Midbrain (tissue), 1 donor: ENCODE measurements around the gene PPP1R16B.

Experiments used
- DNase-seq: peaks from one replicate; lab custom pipeline; 2025; lab: John Stamatoyannopoulos, UW

The PPP1R16B gene

GRCh38 chr20:38896009-38896594, 90.6 kb downstream of the PPP1R16B start:
- no peak for DNase-seq

DNA sequence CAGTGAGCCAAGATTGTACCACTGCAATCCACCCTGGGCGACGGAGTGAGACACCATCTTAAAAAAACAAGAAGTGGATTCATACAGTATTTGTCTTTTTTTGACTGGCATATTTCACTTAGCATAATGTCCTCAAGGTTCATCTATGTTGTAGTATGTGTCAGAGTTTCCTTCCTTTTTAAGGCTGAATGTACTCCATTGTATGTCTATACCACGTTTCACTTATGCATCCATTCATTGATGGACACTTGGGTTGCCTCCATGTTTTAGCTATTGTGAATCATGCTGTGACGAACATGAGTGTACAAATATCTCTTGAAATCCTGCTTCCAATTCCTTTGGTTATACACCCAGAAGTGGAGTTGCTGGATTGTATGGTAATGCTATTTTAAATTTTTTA, 91.8 kb downstream of the PPP1R16B start:
- no peak for DNase-seq

- DNase-seq, result no peak
Measured at GRCh38 chr20:38900606-38901005, 95.1 kb downstream of the PPP1R16B start.

GRCh38 chr20:38902601-38903000, 97.1 kb downstream of the PPP1R16B start:
- DNase-seq, result no peak

DNA sequence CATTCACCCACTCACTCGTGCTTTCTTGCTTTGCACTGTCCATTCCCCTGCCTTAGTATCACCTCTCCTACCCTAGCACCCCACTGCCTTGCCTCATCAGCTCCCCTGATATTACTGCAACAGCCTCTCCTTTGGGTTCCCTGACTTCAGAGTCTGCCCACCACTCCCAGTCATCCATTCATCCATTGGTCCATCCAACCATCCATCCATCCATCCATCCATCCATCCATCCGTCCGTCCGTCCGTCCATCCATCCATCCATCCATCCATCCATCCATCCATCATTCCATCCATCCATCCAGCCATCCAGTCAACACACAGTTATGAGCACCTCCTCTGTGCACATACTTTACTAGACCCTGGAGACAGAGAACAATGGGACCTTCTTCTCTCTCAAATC, 97.8 kb downstream of the PPP1R16B start:
- DNase-seq, result no peak

DNA sequence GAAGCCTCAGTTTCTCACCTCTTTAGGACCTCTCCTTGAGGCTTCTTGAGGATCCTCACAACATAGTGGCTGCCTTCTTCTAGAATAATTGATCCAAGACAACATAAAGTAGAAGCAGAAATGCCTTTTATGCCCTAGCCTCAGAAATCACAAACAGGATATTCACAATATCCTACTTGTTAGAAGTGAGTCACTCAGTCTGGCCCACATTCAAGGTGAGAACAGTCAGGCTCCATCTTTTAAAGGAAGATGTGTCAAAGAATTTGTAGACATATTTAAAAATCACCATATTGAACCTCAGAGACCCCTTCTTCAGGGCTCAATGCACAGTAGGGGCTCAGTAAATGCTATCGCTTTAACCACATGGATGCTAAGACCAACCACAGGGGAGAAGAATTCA, 99.9 kb downstream of the PPP1R16B start:
- DNase-seq, result no peak

DNA sequence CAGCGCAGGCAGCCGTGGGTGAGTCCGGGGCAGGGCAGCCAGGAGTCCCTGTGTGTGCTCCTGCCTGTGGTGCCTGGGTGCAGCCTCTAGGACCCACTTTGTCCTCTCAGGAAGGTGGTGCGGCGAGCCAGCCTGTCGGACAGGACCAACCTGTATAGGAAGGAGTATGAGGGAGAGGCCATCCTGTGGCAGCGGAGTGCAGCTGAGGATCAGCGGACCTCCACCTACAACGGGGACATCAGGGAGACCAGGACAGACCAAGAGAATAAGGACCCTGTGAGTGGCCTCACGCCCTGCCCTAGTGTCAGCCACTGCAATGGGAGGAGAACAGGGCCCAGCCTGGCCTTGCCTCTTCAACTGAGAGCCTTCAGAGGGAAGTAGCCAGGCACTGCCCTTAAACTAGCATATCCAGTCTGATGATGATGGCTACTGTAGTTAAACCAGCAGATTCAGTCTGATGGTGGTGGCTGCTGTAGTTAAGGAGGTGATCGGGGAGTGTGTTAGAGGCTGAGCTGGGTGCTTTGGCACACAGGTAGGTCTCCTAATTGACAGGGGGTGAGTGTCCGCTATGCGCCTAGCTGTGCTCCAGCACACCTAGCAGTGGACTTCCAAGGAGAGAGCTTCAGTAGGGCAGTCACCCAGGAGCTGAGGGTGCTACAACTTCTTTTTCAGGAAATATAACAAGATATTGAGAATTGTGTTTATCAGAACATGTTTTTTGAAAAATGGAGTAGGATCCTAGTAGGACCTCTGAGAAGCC, 102.6 kb downstream of the PPP1R16B start:
- no peak for DNase-seq

- no peak for DNase-seq
Measured at GRCh38 chr20:38915355-38915754, 109.9 kb downstream of the PPP1R16B start.

DNA sequence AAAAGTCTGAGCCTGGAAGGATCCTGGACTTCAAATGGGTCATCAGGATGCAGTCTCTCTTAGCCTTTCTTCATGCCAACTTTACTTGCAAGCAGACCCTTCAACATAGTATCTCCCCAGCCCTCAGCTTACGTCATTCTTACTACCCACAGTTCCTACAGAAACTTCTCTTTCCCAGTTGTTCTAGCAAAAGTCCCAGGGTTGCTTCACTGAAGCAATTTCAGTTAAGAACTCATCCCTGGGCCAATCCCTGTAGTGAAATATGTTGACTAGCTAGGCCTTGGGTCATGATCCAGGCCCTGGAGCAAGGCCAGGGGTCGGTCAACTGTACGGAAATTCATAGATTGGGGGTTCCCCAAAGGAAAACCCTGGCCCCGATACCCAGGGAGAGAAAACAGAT, 112.2 kb downstream of the PPP1R16B start:
- no peak for DNase-seq

DNA sequence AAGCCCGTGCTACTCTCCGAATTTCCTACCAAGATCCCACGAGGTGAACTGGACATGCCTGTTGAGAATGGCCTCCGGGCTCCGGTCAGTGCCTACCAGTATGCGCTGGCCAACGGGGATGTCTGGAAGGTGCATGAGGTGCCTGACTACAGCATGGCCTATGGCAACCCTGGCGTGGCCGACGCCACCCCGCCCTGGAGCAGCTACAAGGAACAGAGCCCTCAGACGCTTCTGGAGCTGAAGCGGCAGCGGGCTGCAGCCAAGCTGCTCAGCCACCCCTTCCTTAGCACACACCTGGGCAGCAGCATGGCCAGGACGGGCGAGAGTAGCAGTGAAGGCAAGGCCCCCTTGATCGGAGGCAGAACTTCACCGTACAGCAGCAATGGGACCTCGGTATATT, 112.7 kb downstream of the PPP1R16B start:
- DNase-seq, result no peak

GRCh38 chr20:38919683-38920082, 114.2 kb downstream of the PPP1R16B start:
- DNase-seq, result no peak

DNA sequence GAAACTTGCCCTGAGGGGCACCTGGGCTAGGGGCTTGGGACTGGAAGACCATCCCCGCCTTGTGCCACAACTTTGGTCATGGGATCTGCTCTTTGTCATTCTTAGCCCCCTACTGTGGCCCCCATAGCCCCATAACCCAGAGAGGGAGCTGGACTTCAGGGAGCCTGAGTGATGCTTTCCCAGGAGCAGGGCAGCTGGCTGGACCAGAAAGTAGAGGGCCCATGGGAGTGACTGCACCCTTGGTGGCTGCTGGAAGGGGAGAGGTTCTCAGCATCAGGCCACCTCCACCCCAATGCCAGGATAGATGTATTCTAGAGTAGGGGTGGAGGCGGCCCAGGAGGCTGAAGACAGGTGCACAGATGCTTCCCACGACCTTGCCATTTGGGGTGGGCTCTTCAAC, 114.9 kb downstream of the PPP1R16B start:
- no peak for DNase-seq

GRCh38 chr20:38920851-38921250, 115.4 kb downstream of the PPP1R16B start:
- no peak for DNase-seq

DNA sequence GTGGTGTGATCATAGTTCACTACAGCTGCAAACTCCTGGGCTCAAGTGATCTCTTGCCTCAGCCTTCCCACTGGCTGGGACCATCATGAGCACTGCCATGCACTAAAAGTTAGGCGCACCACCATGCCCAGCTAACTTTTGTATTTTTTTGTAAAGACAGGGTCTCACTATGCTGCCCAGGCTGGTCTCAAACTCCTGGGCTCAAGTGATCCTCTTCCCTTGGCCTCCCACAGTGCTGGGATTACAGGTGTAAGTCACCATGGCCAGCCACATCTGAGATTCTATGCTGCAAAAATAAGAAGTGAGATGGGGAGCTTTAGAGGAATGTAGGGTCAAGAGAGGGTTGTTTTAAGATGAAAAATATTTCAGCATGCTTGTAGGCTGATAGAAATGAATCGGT, 119.2 kb downstream of the PPP1R16B start:
- DNase-seq, result no peak

GRCh38 chr20:38926142-38926933, 120.8 kb downstream of the PPP1R16B start, which contains the start of gene FAM83D:
TSS of gene FAM83D (plus strand) at chr20:38926417. CDS start at chr20:38926443, 26 bp downstream.
- peak; percentile 98 for DNase-seq

GRCh38 chr20:38926934-38927616, 121.6 kb downstream of the PPP1R16B start:
- DNase-seq, result no peak

- DNase-seq, result no peak
Measured at GRCh38 chr20:38927902-38928578, 122.5 kb downstream of the PPP1R16B start.

- DNase-seq, result no peak
Measured at GRCh38 chr20:38930242-38930569, 124.7 kb downstream of the PPP1R16B start.

- no peak for DNase-seq
Measured at GRCh38 chr20:38931984-38932383, 126.5 kb downstream of the PPP1R16B start.

DNA sequence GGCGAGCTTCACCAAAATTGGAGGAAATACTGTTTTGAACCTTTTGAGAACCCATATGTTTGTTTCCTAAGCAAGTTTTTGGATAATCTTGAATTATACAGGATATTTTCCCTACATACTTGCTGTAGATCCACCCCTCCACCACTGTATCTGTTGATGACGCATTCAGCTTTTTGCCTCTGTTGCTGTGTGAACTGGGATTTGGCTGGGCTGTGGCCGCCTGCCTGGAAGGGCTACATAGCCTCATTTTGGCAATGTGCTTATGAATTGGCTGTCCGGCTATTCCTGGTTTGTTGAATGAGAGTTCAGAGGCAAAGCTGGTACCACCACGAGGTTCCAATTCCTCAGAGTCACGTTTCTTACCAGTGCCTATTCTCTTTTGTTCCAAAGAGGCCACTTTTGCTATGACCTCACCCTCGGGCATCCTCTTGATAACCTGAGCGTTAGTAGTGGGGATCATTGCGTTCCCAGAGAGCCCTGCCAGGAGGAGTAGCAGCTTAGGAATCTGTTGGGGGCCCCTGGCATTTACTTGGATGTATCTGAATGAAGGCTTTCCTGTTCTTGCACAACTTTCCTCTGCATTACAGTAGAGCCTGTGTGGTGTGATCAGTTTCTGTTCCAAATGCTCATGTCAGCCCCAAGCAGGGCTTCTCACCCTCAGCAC, 127.1 kb downstream of the PPP1R16B start:
- DNase-seq, result no peak

DNA sequence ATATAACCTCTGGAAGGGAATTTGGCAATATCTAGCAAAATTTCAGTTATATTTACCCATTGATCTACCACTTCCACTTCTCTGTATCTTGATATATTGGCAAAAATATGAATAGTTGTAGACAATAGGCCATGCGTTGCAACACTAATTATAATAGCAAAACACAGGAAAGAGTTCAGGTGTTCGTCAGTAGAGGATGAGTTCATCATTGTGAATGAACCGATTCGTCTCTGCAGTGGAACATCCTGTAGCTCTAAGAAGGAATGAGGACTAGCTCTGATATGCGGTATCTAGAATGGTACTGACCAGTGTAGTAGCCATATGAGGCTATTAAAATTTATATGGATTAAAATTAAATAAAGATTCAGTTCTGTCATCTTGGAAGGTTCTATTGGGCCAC, 129.0 kb downstream of the PPP1R16B start:
- DNase-seq, result no peak
